Adrenal gland (tissue), 12 donors: ENCODE measurements around the gene TP73. TPM values are rescaled to one million over a fixed set of nuclear protein-coding genes. Genes with fewer than 3 reads are reported as not detected.

Source experiments
- DNase-seq, 7 donors: peaks; one replicate each; pipeline ENCODE4 v3.0.0-alpha.2; 2019 to 2020
- H3K27ac ChIP-seq, 5 donors: fragments of 200-600 bp; sonication (generic) in 4 of 5; 1 replicate in 3 of 5; 2 replicates in 2 of 5; pipeline versions ENCODE4 v1.5.1 to v1.8.0; 2016 to 2020; ENCODE audit warnings: mild to moderate bottlenecking in 1 of 5
- H3K27me3 ChIP-seq: fragments of 200-600 bp; 2 replicates; pipeline ENCODE4 v1.8.0; 2021
- H3K36me3 ChIP-seq, 2 donors: fragments of 200-600 bp; replicated peaks in 1 of 2; 1 replicate in 1 of 2; 2 replicates in 1 of 2; pipeline versions ENCODE4 v1.5.1 to v1.8.0; 2018 to 2022
- H3K4me1 ChIP-seq, 2 donors: fragments of 200-600 bp; replicated peaks in 1 of 2; 1 replicate in 1 of 2; 2 replicates in 1 of 2; pipeline versions ENCODE4 v1.5.1 to v1.8.0; 2018 to 2021
- H3K4me3 ChIP-seq, 4 donors: fragments of 200-600 bp; sonication (generic) in 3 of 4; one replicate each; pipeline ENCODE4 v1.5.1; 2016 to 2018
- H3K9me3 ChIP-seq, 3 donors: fragments of 200-600 bp; sonication (generic) in 1 of 3; replicated peaks in 1 of 3; 1 replicate in 2 of 3; 2 replicates in 1 of 3; pipeline versions ENCODE4 v1.5.1 to v1.8.0; 2016 to 2021
- POLR2A ChIP-seq, 2 donors: fragments of 450-650 bp; IDR thresholded peaks; one replicate each; pipeline ENCODE4 v1.6.1; 2017; ENCODE audit warnings: antibody characterized with exemption in 2 of 2, mild to moderate bottlenecking in 2 of 2, moderate library complexity in 1 of 2
- whole genome bisulfite sequencing, 4 donors: extraction: QIAGEN DNeasy Blood & Tissue Kit in 2 of 4; methylation state at CpG; one replicate each; pipeline versions ENCODE4 v1.1.5 to v1.1.7; 2013 to 2017; 5-methylcytosine and 5-hydroxymethylcytosine counted together
- intact Hi-C, 2 donors: fragments of 100-400 bp; cut with DNase I; formaldehyde crosslinking; loops; one replicate each; pipeline versions ENCODE4 v1.14.1 to v1.15.0; 2022 to 2023
- polyA plus RNA-seq, 3 donors: library from polyadenylated mRNA; stranded (reverse); fragments of 200-250 nt in 2 of 3; fragments of 350-450 nt in 1 of 3; fragmentation: Illumina TruSeq in 1 of 3; extraction: RNeasy Lipid Tissue Mini Kit (QIAGEN cat#74804) in 1 of 3; gene quantifications; one replicate each; pipeline ENCODE4 v1.2.3, GENCODE V29; 2013 to 2014
- total RNA-seq, 9 donors: library from RNA; depleted of rRNA in 4 of 9; stranded (reverse); fragments of >200 nt in 4 of 9; fragments of 120-200 nt in 1 of 9; fragmentation: NEBNext Ultra II Directional in 1 of 9; extraction: Animal tissue kit (Norgen Biotek cat#: 25700) in 1 of 9; gene quantifications; one replicate each; pipeline versions ENCODE4 v1.1.0 to v1.2.4, GENCODE V29; 2013 to 2023
- TF ChIP-seq, protein P1 (sequence below), 6 experiments: fragments of 450-650 bp in 4 of 6; fragments of 200-600 bp in 2 of 6; sonication (generic) in 1 of 6; IDR thresholded peaks; 1 replicate in 5 of 6; 2 replicates in 1 of 6; pipeline versions ENCODE4 v1.5.1 to v1.8.0; 2016 to 2021; ENCODE audit warnings: antibody characterized with exemption in 6 of 6, mild to moderate bottlenecking in 2 of 6, moderate library complexity in 1 of 6
- donor health status: healthy with polysubstance abuse.
- donor health status: Bipolar disorder and iron deficiency.
- donor health status: DM: yes; HTN: yes; CAD: no.
- donor health status: DM: no; HTN: no; CAD: no.
- donor health status: DM: no; HTN: no; CAD: no.
- donor health status: DM: yes; HTN: yes; CAD: no.

The TP73 gene
- total and polyA plus RNA-seq, 12 donors, result 0.03 to 0.22 (median 0.14) TPM; not detected in 6

GRCh38 chr1:3633344-3634058 is 18.8 kb upstream of the TP73 start:
- intact Hi-C loops, result no loop called here
- no peak for TF ChIP-seq POLR2A (IDR thresholded peaks at IDR 0.05)
- TF ChIP-seq, protein P1, sequence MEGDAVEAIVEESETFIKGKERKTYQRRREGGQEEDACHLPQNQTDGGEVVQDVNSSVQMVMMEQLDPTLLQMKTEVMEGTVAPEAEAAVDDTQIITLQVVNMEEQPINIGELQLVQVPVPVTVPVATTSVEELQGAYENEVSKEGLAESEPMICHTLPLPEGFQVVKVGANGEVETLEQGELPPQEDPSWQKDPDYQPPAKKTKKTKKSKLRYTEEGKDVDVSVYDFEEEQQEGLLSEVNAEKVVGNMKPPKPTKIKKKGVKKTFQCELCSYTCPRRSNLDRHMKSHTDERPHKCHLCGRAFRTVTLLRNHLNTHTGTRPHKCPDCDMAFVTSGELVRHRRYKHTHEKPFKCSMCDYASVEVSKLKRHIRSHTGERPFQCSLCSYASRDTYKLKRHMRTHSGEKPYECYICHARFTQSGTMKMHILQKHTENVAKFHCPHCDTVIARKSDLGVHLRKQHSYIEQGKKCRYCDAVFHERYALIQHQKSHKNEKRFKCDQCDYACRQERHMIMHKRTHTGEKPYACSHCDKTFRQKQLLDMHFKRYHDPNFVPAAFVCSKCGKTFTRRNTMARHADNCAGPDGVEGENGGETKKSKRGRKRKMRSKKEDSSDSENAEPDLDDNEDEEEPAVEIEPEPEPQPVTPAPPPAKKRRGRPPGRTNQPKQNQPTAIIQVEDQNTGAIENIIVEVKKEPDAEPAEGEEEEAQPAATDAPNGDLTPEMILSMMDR (IDR thresholded peaks at IDR 0.05), result no peak
- DNase-seq, result no peak
- Histone ChIP-seq H3K9me3 (no peaks in the 10 kb centered on the region), H3K4me3 (no peak overlapping the region), H3K27me3 (no peaks in the 10 kb centered on the region), H3K4me1 (no peaks in the 10 kb centered on the region), H3K36me3 (peaks cover 0 to 87% of the 10 kb centered on the region in 2 donors), H3K27ac (no peak overlapping the region)
- 92 to 95% (median 94%) methylated on average over 13 to 28 of the region's 28 CpGs for WGBS, 4 donors

DNA sequence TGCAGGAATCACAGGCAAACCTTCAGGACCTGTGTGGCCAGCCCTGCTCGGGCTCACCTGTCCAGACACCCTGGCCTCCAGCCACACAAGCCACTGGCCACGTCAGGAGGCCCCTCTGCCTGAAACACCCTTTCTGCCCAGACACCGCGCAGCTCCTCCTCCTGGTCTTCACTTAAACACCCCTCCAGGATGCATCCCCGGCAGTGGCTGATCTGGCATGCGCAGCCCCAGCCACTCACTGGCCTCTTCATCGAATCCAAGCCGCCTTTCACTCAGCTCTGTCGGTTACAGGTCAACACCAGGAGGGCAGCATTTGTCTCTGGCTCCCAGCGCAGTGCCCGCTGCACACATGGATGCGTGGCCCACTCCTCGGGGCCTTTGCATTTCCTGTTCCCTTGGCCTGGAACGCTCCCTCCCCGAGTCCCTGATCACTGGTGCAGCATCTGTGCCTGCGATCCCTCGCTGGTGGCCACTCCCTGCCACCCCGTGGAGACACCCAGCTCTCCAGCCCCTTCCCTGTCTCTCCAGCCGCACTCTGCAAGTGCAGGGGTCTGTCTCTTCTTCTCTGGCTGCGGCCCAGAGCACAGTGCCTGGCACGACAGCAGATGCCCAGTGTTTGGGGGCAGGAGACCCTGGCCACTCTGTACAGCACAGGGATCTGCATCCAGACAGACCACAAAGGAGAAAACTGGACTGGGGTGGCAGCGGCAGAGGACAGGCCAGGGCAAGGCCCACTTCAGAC is 18.1 kb upstream of the TP73 start:
- H3K4me3 ChIP-seq, result no peak overlapping the region
- no peak for DNase-seq
- intact Hi-C loops, result no loop called here
- no peaks in the 10 kb centered on the region for H3K9me3 ChIP-seq
- no peak overlapping the region for H3K27ac ChIP-seq
- TF ChIP-seq, protein P1 (IDR thresholded peaks at IDR 0.05), result no peak
- no peak for TF ChIP-seq POLR2A (IDR thresholded peaks at IDR 0.05)
- 93 to 95% (median 93%) methylated on average over 16 to 22 of the region's 22 CpGs for WGBS, 4 donors
- H3K27me3 ChIP-seq, result no peaks in the 10 kb centered on the region
- H3K4me1 ChIP-seq, result no peaks in the 10 kb centered on the region
- H3K36me3 ChIP-seq, result peaks cover 0 to 81% of the 10 kb centered on the region in 2 donors

GRCh38 chr1:3636080-3636479 is 16.2 kb upstream of the TP73 start:
- peaks cover 0 to 65% of the 10 kb centered on the region in 2 donors for H3K36me3 ChIP-seq
- TF ChIP-seq, protein P1 (IDR thresholded peaks at IDR 0.05), result no peak
- no peak for TF ChIP-seq POLR2A (IDR thresholded peaks at IDR 0.05)
- no peak overlapping the region for H3K27ac ChIP-seq
- H3K9me3 ChIP-seq, result no peaks in the 10 kb centered on the region
- H3K4me1 ChIP-seq, result no peaks in the 10 kb centered on the region
- WGBS, 4 donors, result 90 to 95% (median 94%) methylated on average over 14 of the region's 14 CpGs
- no peak overlapping the region for H3K4me3 ChIP-seq
- no peak for DNase-seq
- intact Hi-C loops, result no loop called here
- H3K27me3 ChIP-seq, result no peaks in the 10 kb centered on the region

DNA sequence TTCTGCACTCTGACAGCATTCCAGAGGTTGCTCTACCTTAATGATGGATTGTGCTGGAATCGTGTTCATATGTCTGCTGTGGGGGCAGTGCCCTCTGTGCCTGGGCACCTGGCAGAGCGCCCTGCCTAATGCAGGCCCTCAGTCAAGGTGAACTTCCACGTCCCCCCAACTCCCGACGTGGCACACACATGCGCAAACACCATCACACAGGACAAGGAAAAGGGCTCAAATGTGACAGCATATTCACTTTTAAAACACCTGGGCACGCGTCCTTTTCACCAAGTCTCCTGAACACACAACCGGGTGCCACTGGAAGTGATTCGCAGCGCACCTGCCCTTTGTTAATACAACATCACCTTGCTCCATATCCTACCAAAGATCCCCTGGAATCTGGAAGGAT is 15.8 kb upstream of the TP73 start:
- TF ChIP-seq, protein P1 (IDR thresholded peaks at IDR 0.05), result no peak
- no peak for TF ChIP-seq POLR2A (IDR thresholded peaks at IDR 0.05)
- DNase-seq, result no peak
- Histone ChIP-seq H3K4me1 (no peaks in the 10 kb centered on the region), H3K9me3 (no peaks in the 10 kb centered on the region), H3K27me3 (no peaks in the 10 kb centered on the region), H3K36me3 (peaks cover 0 to 62% of the 10 kb centered on the region in 2 donors), H3K4me3 (no peak overlapping the region), H3K27ac (no peak overlapping the region)
- intact Hi-C loops, result no loop called here
- 89 to 98% (median 92%) methylated on average over 9 to 11 of the region's 11 CpGs for WGBS, 4 donors
